CD14-positive monocyte (primary cell): ENCODE measurements around the gene DLEC1. TPM values are rescaled to one million over a fixed set of nuclear protein-coding genes. Genes with fewer than 3 reads are reported as not detected.
"Not testable (repeated sequence)": the region's sequence is repeated elsewhere in the genome, so short reads cannot be mapped to it uniquely, and the experiment has no call there.

ENCODE experiments used
- DNase-seq, 3 donors: peaks; one replicate each; pipeline ENCODE4 v3.0.0-alpha.2; 2011 to 2022
- H2AFZ ChIP-seq: 2 replicates; pipeline ENCODE4 v1.6.0; 2012; ENCODE audit warnings: mild to moderate bottlenecking, low read depth, low read length, inconsistent platforms; ENCODE audit not compliant: insufficient read depth, poor library complexity, severe bottlenecking
- H3K27ac ChIP-seq, 2 donors: 1 replicate in 1 of 2; 2 replicates in 1 of 2; pipeline ENCODE4 v1.5.1; 2012 to 2013; ENCODE audit warnings: low read length in 2 of 2, control low read depth in 1 of 2, inconsistent platforms in 1 of 2, low read depth in 1 of 2, mild to moderate bottlenecking in 1 of 2
- H3K27me3 ChIP-seq, 2 donors: one replicate each; pipeline versions ENCODE4 v1.6.0 to v1.6.1; 2011 to 2013; ENCODE audit warnings: low read length in 2 of 2; ENCODE audit not compliant: control insufficient read depth in 2 of 2, insufficient read depth in 2 of 2
- H3K36me3 ChIP-seq, 2 donors: replicated peaks in 1 of 2; 1 replicate in 1 of 2; 2 replicates in 1 of 2; pipeline versions ENCODE4 v1.5.1 to v1.6.1; 2012 to 2013; ENCODE audit warnings: low read length in 2 of 2, control low read depth in 1 of 2, inconsistent platforms in 1 of 2, mild to moderate bottlenecking in 1 of 2; ENCODE audit not compliant: insufficient read depth in 2 of 2, control insufficient read depth in 1 of 2
- H3K4me1 ChIP-seq, 2 donors: 1 replicate in 1 of 2; 2 replicates in 1 of 2; pipeline versions ENCODE4 v1.5.1 to v1.6.1; 2012 to 2013; ENCODE audit warnings: low read length in 2 of 2, control low read depth in 1 of 2, inconsistent platforms in 1 of 2, mild to moderate bottlenecking in 1 of 2, moderate library complexity in 1 of 2; ENCODE audit not compliant: insufficient read depth in 2 of 2, control insufficient read depth in 1 of 2
- H3K4me2 ChIP-seq: replicated peaks from 2 replicates; pipeline ENCODE3; 2012; ENCODE audit warnings: low read length, moderate library complexity, mild to moderate bottlenecking; ENCODE audit not compliant: poor library complexity, severe bottlenecking; ENCODE audit errors: extremely low read depth
- H3K4me3 ChIP-seq, 3 experiments: fragments of 200-600 bp in 1 of 3; sonication (generic) in 1 of 3; replicated peaks in 1 of 3; 1 replicate in 2 of 3; 2 replicates in 1 of 3; pipeline ENCODE4 v1.5.1; 2011 to 2013; ENCODE audit warnings: low read length in 3 of 3, mild to moderate bottlenecking in 3 of 3, control low read depth in 2 of 3, low read depth in 2 of 3, inconsistent platforms in 1 of 3, moderate library complexity in 1 of 3
- H3K79me2 ChIP-seq: 2 replicates; pipeline ENCODE4 v1.6.0; 2012; ENCODE audit warnings: mild to moderate bottlenecking, control low read depth, inconsistent platforms, low read length, moderate library complexity; ENCODE audit not compliant: insufficient read depth
- H3K9ac ChIP-seq: 2 replicates; pipeline ENCODE4 v1.6.0; 2017; ENCODE audit warnings: low read length, mild to moderate bottlenecking; ENCODE audit not compliant: insufficient read depth, poor library complexity, severe bottlenecking
- H3K9me3 ChIP-seq, 2 donors: replicated peaks in 1 of 2; 1 replicate in 1 of 2; 2 replicates in 1 of 2; pipeline versions ENCODE4 v1.5.1 to v1.6.1; 2012 to 2013; ENCODE audit warnings: low read length in 2 of 2, control low read depth in 1 of 2; ENCODE audit not compliant: control insufficient read depth in 1 of 2, insufficient read depth in 1 of 2
- H4K20me1 ChIP-seq: 2 replicates; pipeline ENCODE4 v1.6.0; 2012; ENCODE audit warnings: mild to moderate bottlenecking, low read length, control low read depth, moderate library complexity; ENCODE audit not compliant: insufficient read depth
- H3K27ac Mint-ChIP-seq, 7 donors: one replicate each; pipeline ENCODE4 v1.8.0; 2020; ENCODE audit warnings: mild to moderate bottlenecking in 7 of 7, mixed read lengths in 7 of 7, moderate library complexity in 6 of 7, inconsistent platforms in 2 of 7
- H3K27me3 Mint-ChIP-seq, 3 donors: one replicate each; pipeline ENCODE4 v1.8.0; 2021 to 2022; ENCODE audit warnings: low read depth in 3 of 3, mild to moderate bottlenecking in 3 of 3, mixed read lengths in 3 of 3, moderate library complexity in 3 of 3, inconsistent platforms in 1 of 3
- H3K36me3 Mint-ChIP-seq, 2 donors: one replicate each; pipeline ENCODE4 v1.8.0; 2020; ENCODE audit warnings: mixed read lengths in 2 of 2, inconsistent platforms in 1 of 2, mild to moderate bottlenecking in 1 of 2
- H3K4me1 Mint-ChIP-seq: one replicate; pipeline ENCODE4 v1.8.0; 2020; ENCODE audit warnings: mild to moderate bottlenecking, mixed read lengths
- H3K4me3 Mint-ChIP-seq, 2 donors: one replicate each; pipeline ENCODE4 v1.8.0; 2020; ENCODE audit warnings: mild to moderate bottlenecking in 2 of 2, mixed read lengths in 2 of 2, moderate library complexity in 1 of 2
- H3K9me3 Mint-ChIP-seq, 7 donors: one replicate each; pipeline ENCODE4 v1.8.0; 2020 to 2022; ENCODE audit warnings: mixed read lengths in 7 of 7, mild to moderate bottlenecking in 6 of 7, moderate library complexity in 6 of 7, inconsistent platforms in 2 of 7
- WGBS: methylation state at CpG from one replicate; pipeline ENCODE4 v1.1.5; 2013; ENCODE audit warnings: missing lambda C conversion rate; ENCODE audit not compliant: insufficient coverage; 5-methylcytosine and 5-hydroxymethylcytosine counted together
- intact Hi-C, 2 donors: fragments of 100-400 bp; cut with micrococcal nuclease; formaldehyde crosslinking; loops; one replicate each; pipeline versions ENCODE4 v1.15.0 to v1.15.1; 2023
- polyA plus RNA-seq, 3 donors: library from polyadenylated mRNA; depleted of rRNA in 1 of 3; unstranded in 2 of 3; stranded (reverse) in 1 of 3; fragments of 300-500 nt in 2 of 3; fragments of >200 nt in 1 of 3; fragmentation: Illumina TruSeq in 2 of 3; gene quantifications; 1 replicate in 2 of 3; 2 replicates in 1 of 3; pipeline ENCODE4 v1.2.3, GENCODE V29; 2012 to 2021
- TF ChIP-seq, protein P1 (sequence below): fragments of 200-600 bp; IDR thresholded peaks from one replicate; pipeline ENCODE4 v1.8.0; 2022; ENCODE audit warnings: antibody characterized with exemption, mild to moderate bottlenecking

DLEC1 gene
- polyA plus RNA-seq, 3 donors: 0.11 to 0.81 (median 0.14) TPM

GRCh38 chr3:38135621-38136277 is 96.7 kb downstream of the DLEC1 start:
- peak in 2 of 3 donors; percentile 57 to 59 for DNase-seq
- 3% methylated on average over 5 of the region's 10 CpGs for WGBS
- Mint-ChIP-seq H3K4me3 (peak overlapping the region; percentile 95 to 99), H3K27ac (peak overlapping the region; percentile 83 to 99 (median 94)), H3K4me1 (peaks cover 68% of the 10 kb centered on the region), H3K36me3 (peaks cover 55 to 60% of the 10 kb centered on the region in 2 donors)
- H3K27me3 ChIP-seq, H3K9me3 Mint-ChIP-seq, H3K9me3 ChIP-seq, H3K27me3 Mint-ChIP-seq: not testable (repeated sequence)
- intact Hi-C loops: loop anchor here in 1 of 2 donors (10.0 kb wide), 2 partner anchors 89 to 209 kb away; partner anchors contain the start of gene XYLB
- Histone ChIP-seq H3K36me3 (peaks cover 46 to 55% of the 10 kb centered on the region in 2 donors), H3K4me2 (peak overlapping the region; percentile 95), H3K4me1 (peaks cover 38 to 48% of the 10 kb centered on the region in 2 donors), H3K4me3 (peak overlapping the region; percentile 71 to 99 (median 96)), H2AFZ (peak overlapping the region; percentile 80), H3K79me2 (peaks cover 95% of the 10 kb centered on the region), H4K20me1 (peaks cover 71% of the 10 kb centered on the region), H3K9ac (peak overlapping the region; percentile 96), H3K27ac (peak overlapping the region; percentile 15 to 97)

GRCh38 chr3:38136393-38136776 is 97.4 kb downstream of the DLEC1 start:
- WGBS: 0% methylated on average over 18 of the region's 20 CpGs
- Histone ChIP-seq H3K79me2 (peaks cover 96% of the 10 kb centered on the region), H4K20me1 (peaks cover 71% of the 10 kb centered on the region), H2AFZ (peak overlapping the region; percentile 80), H3K27ac (peak overlapping the region; percentile 15 to 97), H3K4me2 (peak overlapping the region; percentile 95), H3K9ac (peak overlapping the region; percentile 96), H3K9me3 (no peaks in the 10 kb centered on the region), H3K27me3 (no peaks in the 10 kb centered on the region), H3K36me3 (peaks cover 46 to 55% of the 10 kb centered on the region in 2 donors), H3K4me3 (peak overlapping the region; percentile 71 to 99 (median 96)), H3K4me1 (peaks cover 45 to 55% of the 10 kb centered on the region in 2 donors)
- no peaks in the 10 kb centered on the region for H3K27me3 Mint-ChIP-seq
- H3K4me1 Mint-ChIP-seq: peaks cover 73% of the 10 kb centered on the region
- peaks cover 0 to 1% (median 0%) of the 10 kb centered on the region in 7 donors for H3K9me3 Mint-ChIP-seq
- intact Hi-C loops: loop anchor here in 1 of 2 donors (10.0 kb wide), 2 partner anchors 88 to 208 kb away; partner anchors contain the start of gene XYLB
- DNase-seq: peak in 1 of 3 donors; percentile 30
- TF ChIP-seq, protein P1, sequence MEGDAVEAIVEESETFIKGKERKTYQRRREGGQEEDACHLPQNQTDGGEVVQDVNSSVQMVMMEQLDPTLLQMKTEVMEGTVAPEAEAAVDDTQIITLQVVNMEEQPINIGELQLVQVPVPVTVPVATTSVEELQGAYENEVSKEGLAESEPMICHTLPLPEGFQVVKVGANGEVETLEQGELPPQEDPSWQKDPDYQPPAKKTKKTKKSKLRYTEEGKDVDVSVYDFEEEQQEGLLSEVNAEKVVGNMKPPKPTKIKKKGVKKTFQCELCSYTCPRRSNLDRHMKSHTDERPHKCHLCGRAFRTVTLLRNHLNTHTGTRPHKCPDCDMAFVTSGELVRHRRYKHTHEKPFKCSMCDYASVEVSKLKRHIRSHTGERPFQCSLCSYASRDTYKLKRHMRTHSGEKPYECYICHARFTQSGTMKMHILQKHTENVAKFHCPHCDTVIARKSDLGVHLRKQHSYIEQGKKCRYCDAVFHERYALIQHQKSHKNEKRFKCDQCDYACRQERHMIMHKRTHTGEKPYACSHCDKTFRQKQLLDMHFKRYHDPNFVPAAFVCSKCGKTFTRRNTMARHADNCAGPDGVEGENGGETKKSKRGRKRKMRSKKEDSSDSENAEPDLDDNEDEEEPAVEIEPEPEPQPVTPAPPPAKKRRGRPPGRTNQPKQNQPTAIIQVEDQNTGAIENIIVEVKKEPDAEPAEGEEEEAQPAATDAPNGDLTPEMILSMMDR: no peak
- peak overlapping the region; percentile 83 to 99 (median 94) for H3K27ac Mint-ChIP-seq
- peak overlapping the region; percentile 95 to 99 for H3K4me3 Mint-ChIP-seq
- H3K36me3 Mint-ChIP-seq: peaks cover 55 to 60% of the 10 kb centered on the region in 2 donors
